ENCODE results near the gene MXD1. TPM values are rescaled to one million over a fixed set of nuclear protein-coding genes. Genes with fewer than 3 reads are reported as not detected.

MXD1 gene
- total and polyA plus RNA-seq, 9 of the 15 experiments (the other 6 are each of a cell fraction or from before 2014, with no cell fraction given): 6.7 to 35.9 (median 11.0) TPM

- TF ChIP-seq TBL1XR1 (IDR thresholded peaks at IDR 0.05; ENCODE audit: low read length in 2 of 2) (peak in 1 of 2 experiments; percentile 44; a peak in 1 of 4 replicates), FOXP4 (CRISPR knock-in tag; IDR thresholded peaks at IDR 0.05; ENCODE audit: borderline replicate concordance) (no peak), ATF6 (CRISPR knock-in tag; IDR thresholded peaks at IDR 0.05) (0 out of 2 replicates have a peak, but pooled peaks have one; percentile 80), SMAD3 (CRISPR knock-in tag; conservative IDR thresholded peaks at IDR 0.05) (no peak), PHF20 (IDR thresholded peaks at IDR 0.05; ENCODE audit: partially characterized antibody) (peak; percentile 95), THAP7 (CRISPR knock-in tag; IDR thresholded peaks at IDR 0.05) (no peak), EP400 (IDR thresholded peaks at IDR 0.05) (peak; percentile 71), TGIF2 (CRISPR knock-in tag; IDR thresholded peaks at IDR 0.05) (no peak), ATF3 (IDR thresholded peaks at IDR 0.05) (0 out of 2 replicates have a peak, but pooled peaks have one; percentile 19), ATF3 (CRISPR knock-in tag; conservative IDR thresholded peaks at IDR 0.05) (peak; percentile 76), ZNF408 (CRISPR knock-in tag; IDR thresholded peaks at IDR 0.05; ENCODE audit: low read depth) (no peak), SLC30A9 (CRISPR knock-in tag; IDR thresholded peaks at IDR 0.05) (no peak), NCOA1 (IDR thresholded peaks at IDR 0.05; ENCODE audit: low read depth) (peak; percentile 98), VEZF1 (CRISPR knock-in tag; IDR thresholded peaks at IDR 0.05) (peak; percentile 50; the same call in 1 of the 2 replicates), BCLAF1 (IDR thresholded peaks at IDR 0.05; ENCODE audit: borderline replicate concordance in 1 of 2, control insufficient read depth in 1 of 2, low read depth in 2 of 2, low read length in 1 of 2) (peak in 1 of 2 experiments; percentile 93; a peak in 2 of 4 replicates)
Measured at GRCh38 chr2:69893684-69894551, 21.0 kb upstream of the MXD1 start, which contains the start of gene SNRNP27 (continued).

Data from K562 (cell line).